HG02678 (cell line): ENCODE measurements around the gene FOXRED2.
A peak's percentile ranks its signal among the peaks of the same experiment; 100 is the strongest.
"Not testable (repeated sequence)": the region's sequence is repeated elsewhere in the genome, so short reads cannot be mapped to it uniquely, and the experiment has no call there.

ENCODE experiments used
- ATAC-seq: cut with Tn5 transposase; IDR thresholded peaks from one replicate; pipeline ENCODE4 v1.9.1; 2021; ENCODE audit warnings: mild to moderate bottlenecking, moderate library complexity; ENCODE audit not compliant: unreplicated experiment

FOXRED2 gene

GRCh38 chr22:36506637-36507517 is at the start of gene FOXRED2:
Gene FOXRED2 (minus strand): TSS chr22:36507040. CDS start chr22:36506422, 618 bp downstream.
- ATAC-seq: peak; percentile 92

- ATAC-seq: no peak
Measured at GRCh38 chr22:36554098-36554497, 47.3 kb upstream of the FOXRED2 start.

- ATAC-seq: no peak
Measured at GRCh38 chr22:36552289-36552688, 45.4 kb upstream of the FOXRED2 start.

DNA sequence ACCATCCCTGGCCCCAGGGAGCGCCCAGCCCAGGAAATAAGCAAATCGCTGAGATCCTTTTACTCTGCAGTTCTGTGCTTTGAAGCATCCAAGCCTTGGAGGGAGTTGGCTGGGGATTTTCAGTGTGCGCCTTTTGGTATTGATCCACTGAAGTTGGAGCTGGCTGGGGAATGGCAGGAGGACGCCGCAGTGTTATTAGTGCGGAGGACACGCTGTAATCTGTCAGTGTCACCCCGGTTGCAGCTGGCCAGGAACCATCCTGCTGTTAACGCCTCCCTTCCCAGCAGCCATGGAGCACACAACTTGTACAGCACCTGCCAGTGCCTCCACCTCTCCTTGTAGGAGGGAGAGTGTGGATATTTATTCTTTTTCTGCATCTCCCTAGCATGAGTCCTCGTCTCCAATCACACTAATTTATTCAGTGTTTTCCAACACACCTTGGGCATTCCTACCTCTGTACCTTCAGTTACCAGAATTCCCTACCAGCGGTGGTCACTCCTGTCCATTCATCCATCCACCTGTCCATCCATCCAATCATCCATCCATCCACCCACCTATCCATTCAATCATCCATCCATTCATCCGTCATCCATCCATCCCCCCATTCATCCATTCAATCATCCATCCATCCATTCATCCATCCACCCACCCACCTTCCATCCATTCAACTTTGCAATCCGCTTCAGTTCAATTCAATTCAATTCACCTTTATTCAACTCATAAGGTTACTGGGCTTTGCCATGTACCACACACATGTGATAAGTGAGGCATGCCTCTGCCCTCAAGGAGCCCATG is 44.1 kb upstream of the FOXRED2 start:
- no peak for ATAC-seq

DNA sequence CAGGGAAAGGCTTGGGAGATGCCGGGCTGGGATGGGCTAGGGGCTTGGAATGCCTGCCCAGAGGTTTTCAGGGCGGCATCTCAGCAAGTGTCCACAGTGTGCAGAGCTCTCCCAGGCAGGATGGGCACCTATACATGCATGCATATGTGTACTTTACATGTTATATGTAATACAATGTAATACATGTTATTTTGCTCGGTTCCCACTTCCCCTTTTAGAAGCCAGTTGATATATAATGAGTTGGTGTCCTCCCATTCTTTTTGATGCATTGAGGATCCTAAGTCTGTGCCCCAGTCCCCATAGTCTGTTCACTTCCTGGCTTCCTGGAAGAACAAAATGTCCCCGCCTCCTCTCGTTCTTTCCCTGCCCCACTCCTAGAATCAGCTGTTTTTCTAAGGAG is 42.2 kb upstream of the FOXRED2 start:
- no peak for ATAC-seq

- no peak for ATAC-seq
Measured at GRCh38 chr22:36548606-36549005, 41.8 kb upstream of the FOXRED2 start.

DNA sequence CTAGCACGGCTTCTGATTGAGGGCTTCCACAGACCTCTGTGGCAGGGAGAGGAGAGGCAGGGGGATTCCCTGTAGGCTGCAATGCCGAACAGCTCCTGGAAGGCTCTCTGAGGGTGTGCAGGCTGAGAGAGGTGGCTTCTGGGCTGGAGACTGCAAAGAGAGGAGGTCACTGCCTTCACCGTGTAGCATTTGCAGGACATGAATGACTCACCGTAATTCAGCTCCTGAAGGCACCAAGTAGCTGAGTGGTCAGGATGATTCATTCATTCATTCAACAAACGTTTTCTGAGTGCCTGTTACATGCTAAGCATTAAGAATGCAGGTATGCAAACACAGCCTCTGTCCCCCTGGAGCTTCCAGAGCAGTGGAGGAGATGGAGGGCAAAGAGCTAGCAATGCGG is 40.1 kb upstream of the FOXRED2 start:
- no peak for ATAC-seq

- ATAC-seq: no peak
Measured at GRCh38 chr22:36546092-36546804, 39.4 kb upstream of the FOXRED2 start.

GRCh38 chr22:36544107-36544620 is 37.3 kb upstream of the FOXRED2 start:
- no peak for ATAC-seq

GRCh38 chr22:36541831-36542411 is 35.1 kb upstream of the FOXRED2 start:
- no peak for ATAC-seq

DNA sequence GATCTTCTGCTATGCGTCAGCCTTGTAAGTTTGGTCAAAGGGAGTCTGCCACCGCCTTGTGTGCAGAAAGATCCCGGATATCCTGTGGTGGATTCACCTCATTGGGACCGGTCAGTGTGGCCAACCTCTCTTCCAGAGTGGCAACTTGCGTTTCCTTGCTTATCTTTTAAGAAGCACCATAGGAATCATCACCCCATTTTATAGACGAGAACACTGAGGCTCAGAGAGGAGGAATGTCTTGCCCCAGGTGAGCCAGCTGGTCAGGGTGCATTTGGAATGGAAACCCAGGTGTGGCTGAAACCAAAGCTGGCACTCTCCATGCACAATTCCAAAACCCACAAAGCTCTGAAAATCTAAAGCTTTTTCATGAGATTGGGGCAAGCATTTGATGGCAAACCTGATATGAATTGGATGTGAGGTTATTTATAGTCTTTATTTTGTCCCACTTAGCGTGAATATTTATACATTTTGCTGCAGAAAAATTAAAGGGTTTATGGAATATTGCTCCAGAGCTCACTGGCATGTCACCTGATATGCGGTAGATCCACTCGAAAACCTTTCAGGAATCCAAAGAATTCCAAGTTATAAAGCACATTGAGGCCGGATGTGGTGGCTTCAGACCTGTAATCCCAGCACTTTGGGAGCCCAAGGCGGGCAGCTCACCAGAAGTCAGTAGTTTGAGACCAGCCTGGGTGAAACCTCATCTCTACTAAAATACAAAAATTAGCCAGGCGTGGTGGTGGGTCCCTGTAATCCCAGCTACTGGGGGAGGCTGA is 34.2 kb upstream of the FOXRED2 start:
- no peak for ATAC-seq

DNA sequence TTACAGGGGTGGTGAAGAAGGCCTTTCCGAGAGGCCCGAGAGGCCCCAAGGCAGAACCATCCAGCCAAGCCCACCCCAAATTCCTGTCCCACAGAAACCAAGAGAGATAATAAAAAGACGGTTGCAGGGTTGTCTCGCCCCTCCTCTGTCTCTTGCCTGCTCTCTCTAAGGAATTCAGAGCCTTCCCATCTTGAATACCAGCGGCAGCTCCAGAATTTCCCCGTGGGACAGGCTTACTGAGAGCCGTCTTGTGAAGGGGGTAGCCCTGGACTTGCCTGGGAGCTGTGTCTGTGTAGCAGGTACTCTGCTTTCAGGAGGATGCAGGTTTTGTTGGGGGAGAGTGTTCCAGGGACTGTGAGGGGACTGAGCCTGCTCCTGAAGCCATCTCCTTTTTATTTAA is 31.7 kb upstream of the FOXRED2 start:
- ATAC-seq: no peak

DNA sequence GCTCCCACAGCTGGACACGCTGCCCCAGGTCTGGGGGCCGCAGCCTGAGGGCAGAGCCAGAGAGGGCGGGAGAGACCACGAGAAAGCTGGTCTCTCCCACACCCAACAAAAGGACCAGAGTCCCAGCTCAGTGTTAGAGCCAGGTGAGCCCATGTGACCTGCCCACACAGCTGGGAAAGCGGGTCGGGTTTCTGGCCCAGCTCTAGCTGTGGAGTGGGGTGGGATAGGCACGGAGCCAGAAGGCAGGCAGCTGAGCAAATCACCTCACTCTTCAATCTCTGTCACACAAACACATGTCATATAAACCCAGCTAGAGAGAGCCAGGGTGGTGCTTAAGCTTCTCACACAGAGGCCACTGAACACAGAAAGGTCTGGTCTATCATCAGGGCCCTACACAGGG is 29.9 kb upstream of the FOXRED2 start:
- ATAC-seq: no peak

GRCh38 chr22:36533320-36533719 is 26.5 kb upstream of the FOXRED2 start:
- ATAC-seq: not testable (repeated sequence)

GRCh38 chr22:36532466-36532865 is 25.6 kb upstream of the FOXRED2 start:
- no peak for ATAC-seq

- peak; percentile 94 for ATAC-seq
Measured at GRCh38 chr22:36528795-36529751, 22.2 kb upstream of the FOXRED2 start, which contains the start of gene EIF3D. Gene EIF3D (minus strand): TSS chr22:36529166. CDS start chr22:36526121, 3,045 bp downstream.

DNA sequence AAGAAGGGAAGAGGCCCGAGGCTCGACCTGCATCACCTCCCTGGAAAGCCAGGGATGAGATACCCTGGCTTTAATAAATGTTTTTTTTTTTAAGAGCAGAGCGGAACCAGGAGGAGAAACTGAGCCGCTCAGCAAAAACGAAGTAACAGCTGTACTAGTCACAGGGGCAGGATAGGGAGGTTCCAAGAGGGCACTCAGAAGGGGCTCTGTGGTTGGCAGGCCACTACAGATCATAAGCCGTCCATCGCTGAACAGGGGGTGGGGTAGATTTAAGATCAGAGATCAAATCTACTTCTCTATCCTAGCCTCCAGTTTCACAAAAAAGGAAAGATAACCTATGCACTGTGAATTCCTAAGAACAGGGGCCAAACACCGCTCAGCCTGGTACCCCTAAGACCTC is 21.5 kb upstream of the FOXRED2 start:
- ATAC-seq: no peak

GRCh38 chr22:36522662-36523061 is 15.8 kb upstream of the FOXRED2 start:
- no peak for ATAC-seq

DNA sequence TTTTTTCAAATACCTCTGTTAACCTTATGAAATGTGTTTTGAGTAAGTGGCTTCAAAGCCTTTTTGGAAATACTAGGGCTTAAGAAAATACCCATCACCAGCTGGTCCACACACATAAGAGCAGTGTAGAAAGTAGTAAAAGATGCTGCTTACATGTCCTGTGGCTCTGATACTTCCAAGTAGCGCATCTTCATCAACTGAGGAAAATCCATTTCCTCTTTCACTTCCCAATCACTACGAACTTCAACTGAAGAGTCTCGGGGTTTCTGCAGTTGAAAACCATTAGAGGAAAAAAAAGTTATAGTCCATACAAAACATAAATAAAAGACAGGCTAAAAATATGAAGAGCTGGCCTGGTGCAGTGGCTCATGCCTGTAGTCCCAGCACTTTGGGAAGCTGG is 13.6 kb upstream of the FOXRED2 start:
- no peak for ATAC-seq
